ENCODE data around the gene TCF20.

The TCF20 gene

GRCh38 chr22:42271906-42272305 lies 1.5 kb upstream of the TCF20 start:
- Histone ChIP-seq H3K9ac (no peak overlapping the region), H3K79me2 (ENCODE audit: insufficient read depth, low read depth) (peaks cover 31% of the 10 kb centered on the region), H3K36me3 (ENCODE audit: insufficient read depth) (no peaks in the 10 kb centered on the region), H3K27me3 (ENCODE audit: insufficient read depth, low read depth) (no peaks in the 10 kb centered on the region), H3K4me1 (ENCODE audit: low read depth, poor library complexity, severe bottlenecking) (peaks cover 63% of the 10 kb centered on the region), H3K27ac (no peak overlapping the region), H4K20me1 (ENCODE audit: insufficient read depth) (0 out of 2 replicates have a peak, but pooled peaks cover 13% of the 10 kb centered on the region), H2AFZ (ENCODE audit: low read depth) (no peak overlapping the region), H3K4me3 (IDR thresholded peaks at IDR 0.05; ENCODE audit: insufficient read depth, low read depth, low read length) (no peak overlapping the region), H3K4me2 (peak overlapping the region; percentile 71)
- TF ChIP-seq, protein P1, sequence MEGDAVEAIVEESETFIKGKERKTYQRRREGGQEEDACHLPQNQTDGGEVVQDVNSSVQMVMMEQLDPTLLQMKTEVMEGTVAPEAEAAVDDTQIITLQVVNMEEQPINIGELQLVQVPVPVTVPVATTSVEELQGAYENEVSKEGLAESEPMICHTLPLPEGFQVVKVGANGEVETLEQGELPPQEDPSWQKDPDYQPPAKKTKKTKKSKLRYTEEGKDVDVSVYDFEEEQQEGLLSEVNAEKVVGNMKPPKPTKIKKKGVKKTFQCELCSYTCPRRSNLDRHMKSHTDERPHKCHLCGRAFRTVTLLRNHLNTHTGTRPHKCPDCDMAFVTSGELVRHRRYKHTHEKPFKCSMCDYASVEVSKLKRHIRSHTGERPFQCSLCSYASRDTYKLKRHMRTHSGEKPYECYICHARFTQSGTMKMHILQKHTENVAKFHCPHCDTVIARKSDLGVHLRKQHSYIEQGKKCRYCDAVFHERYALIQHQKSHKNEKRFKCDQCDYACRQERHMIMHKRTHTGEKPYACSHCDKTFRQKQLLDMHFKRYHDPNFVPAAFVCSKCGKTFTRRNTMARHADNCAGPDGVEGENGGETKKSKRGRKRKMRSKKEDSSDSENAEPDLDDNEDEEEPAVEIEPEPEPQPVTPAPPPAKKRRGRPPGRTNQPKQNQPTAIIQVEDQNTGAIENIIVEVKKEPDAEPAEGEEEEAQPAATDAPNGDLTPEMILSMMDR (conservative IDR thresholded peaks at IDR 0.05; ENCODE audit: low read depth, low read length), result no peak

GRCh38 chr22:42271191-42271813 lies 849 bp upstream of the TCF20 start:
- Histone ChIP-seq H3K36me3 (ENCODE audit: insufficient read depth) (no peaks in the 10 kb centered on the region), H4K20me1 (ENCODE audit: insufficient read depth) (0 out of 2 replicates have a peak, but pooled peaks cover 16% of the 10 kb centered on the region), H3K79me2 (ENCODE audit: insufficient read depth, low read depth) (peaks cover 37% of the 10 kb centered on the region), H3K27ac (no peak overlapping the region), H3K4me2 (peak overlapping the region; percentile 71), H3K9ac (no peak overlapping the region; the same call in 1 of the 2 replicates), H2AFZ (ENCODE audit: low read depth) (peak overlapping the region; percentile 49; the same call in 1 of the 2 replicates), H3K27me3 (ENCODE audit: insufficient read depth, low read depth) (no peaks in the 10 kb centered on the region), H3K4me3 (IDR thresholded peaks at IDR 0.05; ENCODE audit: insufficient read depth, low read depth, low read length) (no peak overlapping the region), H3K4me1 (ENCODE audit: low read depth, poor library complexity, severe bottlenecking) (peaks cover 64% of the 10 kb centered on the region)
- TF ChIP-seq, protein P1 (conservative IDR thresholded peaks at IDR 0.05; ENCODE audit: low read depth, low read length), result no peak

- peak overlapping the region; percentile 89 for H3K27ac ChIP-seq
- peak overlapping the region; percentile 94; the same call in 1 of the 2 replicates for H3K4me2 ChIP-seq
- H3K36me3 ChIP-seq (ENCODE audit: insufficient read depth), result no peaks in the 10 kb centered on the region
- H2AFZ ChIP-seq (ENCODE audit: low read depth), result peak overlapping the region; percentile 61
- no peak overlapping the region for H3K4me3 ChIP-seq (IDR thresholded peaks at IDR 0.05; ENCODE audit: insufficient read depth, low read depth, low read length)
- no peaks in the 10 kb centered on the region for H3K27me3 ChIP-seq (ENCODE audit: insufficient read depth, low read depth)
- H4K20me1 ChIP-seq (ENCODE audit: insufficient read depth), result 0 out of 2 replicates have a peak, but pooled peaks cover 21% of the 10 kb centered on the region
- H3K4me1 ChIP-seq (ENCODE audit: low read depth, poor library complexity, severe bottlenecking), result peaks cover 64% of the 10 kb centered on the region
- TF ChIP-seq, protein P1 (conservative IDR thresholded peaks at IDR 0.05; ENCODE audit: low read depth, low read length), result no peak
- H3K79me2 ChIP-seq (ENCODE audit: insufficient read depth, low read depth), result peaks cover 48% of the 10 kb centered on the region
- peak overlapping the region; percentile 92 for H3K9ac ChIP-seq
Observed at GRCh38 chr22:42270176-42270509, 310 bp downstream of the TCF20 start.

- Histone ChIP-seq H3K27me3 (ENCODE audit: insufficient read depth, low read depth) (no peaks in the 10 kb centered on the region), H2AFZ (ENCODE audit: low read depth) (peak overlapping the region; percentile 61)
Observed at GRCh38 chr22:42269432-42270175, 849 bp downstream of the TCF20 start.

More at GRCh38 chr22:42269432-42270175, 849 bp downstream of the TCF20 start:
- Histone ChIP-seq H3K36me3 (ENCODE audit: insufficient read depth) (no peaks in the 10 kb centered on the region), H3K4me1 (ENCODE audit: low read depth, poor library complexity, severe bottlenecking) (peaks cover 64% of the 10 kb centered on the region), H3K79me2 (ENCODE audit: insufficient read depth, low read depth) (peaks cover 54% of the 10 kb centered on the region), H3K4me3 (IDR thresholded peaks at IDR 0.05; ENCODE audit: insufficient read depth, low read depth, low read length) (no peak overlapping the region), H3K27ac (peak overlapping the region; percentile 89), H3K4me2 (peak overlapping the region; percentile 94; the same call in 1 of the 2 replicates), H3K9ac (peak overlapping the region; percentile 92), H4K20me1 (ENCODE audit: insufficient read depth) (0 out of 2 replicates have a peak, but pooled peaks cover 27% of the 10 kb centered on the region)
- TF ChIP-seq, protein P1 (conservative IDR thresholded peaks at IDR 0.05; ENCODE audit: low read depth, low read length), result no peak

Data from KMS-11 (cell line).